Activated naive CD8-positive, alpha-beta T cell treated with anti-CD3 and anti-CD28 coated beads, Interleukin-2, amount 50 U/mL, for 16 hours (primary cell): ENCODE data around the gene KCNIP1.

Source experiments
- DNase-seq: peaks from one replicate; pipeline ENCODE4 v3.0.0-alpha.2; 2020; ENCODE audit warnings: low read depth, low spot score

The KCNIP1 gene

GRCh38 chr5:170709640-170710039, 205.8 kb downstream of the KCNIP1 start:
- no peak for DNase-seq

- no peak for DNase-seq
These were observed 207.5 kb downstream of the KCNIP1 start for GRCh38 chr5:170711300-170711699.

GRCh38 chr5:170715141-170715540, 211.3 kb downstream of the KCNIP1 start:
- DNase-seq = no peak

GRCh38 chr5:170716396-170716795, 212.6 kb downstream of the KCNIP1 start:
- no peak for DNase-seq

GRCh38 chr5:170719551-170719950, 215.7 kb downstream of the KCNIP1 start:
- DNase-seq = no peak

- no peak for DNase-seq
These were observed 216.4 kb downstream of the KCNIP1 start for GRCh38 chr5:170720179-170720578.

GRCh38 chr5:170720984-170721383, 217.2 kb downstream of the KCNIP1 start:
- no peak for DNase-seq

- DNase-seq = no peak
These were observed 217.9 kb downstream of the KCNIP1 start for GRCh38 chr5:170721681-170722080.

GRCh38 chr5:170722316-170722715, 218.5 kb downstream of the KCNIP1 start:
- no peak for DNase-seq

- no peak for DNase-seq
These were observed 227.2 kb downstream of the KCNIP1 start for GRCh38 chr5:170731052-170731451.

GRCh38 chr5:170732685-170733084, 228.9 kb downstream of the KCNIP1 start:
- DNase-seq = no peak

- no peak for DNase-seq
These were observed 233.1 kb downstream of the KCNIP1 start for GRCh38 chr5:170736966-170737365.

- no peak for DNase-seq
These were observed 233.8 kb downstream of the KCNIP1 start for GRCh38 chr5:170737591-170737990.

GRCh38 chr5:170738840-170739239, 235.0 kb downstream of the KCNIP1 start:
- no peak for DNase-seq

GRCh38 chr5:170739446-170739845, 235.6 kb downstream of the KCNIP1 start:
- no peak for DNase-seq

GRCh38 chr5:170740551-170741205, 236.9 kb downstream of the KCNIP1 start:
- no peak for DNase-seq

GRCh38 chr5:170741801-170742200, 238.0 kb downstream of the KCNIP1 start:
- no peak for DNase-seq

- no peak for DNase-seq
These were observed 240.0 kb downstream of the KCNIP1 start for GRCh38 chr5:170743876-170744212.

GRCh38 chr5:170745481-170746071, 241.8 kb downstream of the KCNIP1 start:
- no peak for DNase-seq

GRCh38 chr5:170746075-170746960, 242.5 kb downstream of the KCNIP1 start:
- DNase-seq = no peak

- DNase-seq = no peak
These were observed 243.1 kb downstream of the KCNIP1 start for GRCh38 chr5:170746961-170747340.

GRCh38 chr5:170747357-170747756, 243.5 kb downstream of the KCNIP1 start:
- no peak for DNase-seq

- DNase-seq = no peak
These were observed 244.0 kb downstream of the KCNIP1 start for GRCh38 chr5:170747851-170748250.
